CD14-positive monocyte (primary cell): Measurements from ENCODE around the gene XIRP2. TPM values are rescaled to one million over a fixed set of nuclear protein-coding genes. Genes with fewer than 3 reads are reported as not detected.

Experiments
- DNase-seq, 3 donors: peaks; one replicate each; pipeline ENCODE4 v3.0.0-alpha.2; 2011 to 2022
- H2AFZ ChIP-seq: 2 replicates; pipeline ENCODE4 v1.6.0; 2012; ENCODE audit warnings: mild to moderate bottlenecking, low read depth, low read length, inconsistent platforms; ENCODE audit not compliant: insufficient read depth, poor library complexity, severe bottlenecking
- H3K27ac ChIP-seq, 2 donors: 1 replicate in 1 of 2; 2 replicates in 1 of 2; pipeline ENCODE4 v1.5.1; 2012 to 2013; ENCODE audit warnings: low read length in 2 of 2, control low read depth in 1 of 2, inconsistent platforms in 1 of 2, low read depth in 1 of 2, mild to moderate bottlenecking in 1 of 2
- H3K27me3 ChIP-seq, 2 donors: one replicate each; pipeline versions ENCODE4 v1.6.0 to v1.6.1; 2011 to 2013; ENCODE audit warnings: low read length in 2 of 2; ENCODE audit not compliant: control insufficient read depth in 2 of 2, insufficient read depth in 2 of 2
- H3K36me3 ChIP-seq, 2 donors: replicated peaks in 1 of 2; 1 replicate in 1 of 2; 2 replicates in 1 of 2; pipeline versions ENCODE4 v1.5.1 to v1.6.1; 2012 to 2013; ENCODE audit warnings: low read length in 2 of 2, control low read depth in 1 of 2, inconsistent platforms in 1 of 2, mild to moderate bottlenecking in 1 of 2; ENCODE audit not compliant: insufficient read depth in 2 of 2, control insufficient read depth in 1 of 2
- H3K4me1 ChIP-seq, 2 donors: 1 replicate in 1 of 2; 2 replicates in 1 of 2; pipeline versions ENCODE4 v1.5.1 to v1.6.1; 2012 to 2013; ENCODE audit warnings: low read length in 2 of 2, control low read depth in 1 of 2, inconsistent platforms in 1 of 2, mild to moderate bottlenecking in 1 of 2, moderate library complexity in 1 of 2; ENCODE audit not compliant: insufficient read depth in 2 of 2, control insufficient read depth in 1 of 2
- H3K4me2 ChIP-seq: replicated peaks from 2 replicates; pipeline ENCODE3; 2012; ENCODE audit warnings: low read length, moderate library complexity, mild to moderate bottlenecking; ENCODE audit not compliant: poor library complexity, severe bottlenecking; ENCODE audit errors: extremely low read depth
- H3K4me3 ChIP-seq, 3 experiments: fragments of 200-600 bp in 1 of 3; sonication (generic) in 1 of 3; replicated peaks in 1 of 3; 1 replicate in 2 of 3; 2 replicates in 1 of 3; pipeline ENCODE4 v1.5.1; 2011 to 2013; ENCODE audit warnings: low read length in 3 of 3, mild to moderate bottlenecking in 3 of 3, control low read depth in 2 of 3, low read depth in 2 of 3, inconsistent platforms in 1 of 3, moderate library complexity in 1 of 3
- H3K79me2 ChIP-seq: 2 replicates; pipeline ENCODE4 v1.6.0; 2012; ENCODE audit warnings: mild to moderate bottlenecking, control low read depth, inconsistent platforms, low read length, moderate library complexity; ENCODE audit not compliant: insufficient read depth
- H3K9ac ChIP-seq: 2 replicates; pipeline ENCODE4 v1.6.0; 2017; ENCODE audit warnings: low read length, mild to moderate bottlenecking; ENCODE audit not compliant: insufficient read depth, poor library complexity, severe bottlenecking
- H3K9me3 ChIP-seq, 2 donors: replicated peaks in 1 of 2; 1 replicate in 1 of 2; 2 replicates in 1 of 2; pipeline versions ENCODE4 v1.5.1 to v1.6.1; 2012 to 2013; ENCODE audit warnings: low read length in 2 of 2, control low read depth in 1 of 2; ENCODE audit not compliant: control insufficient read depth in 1 of 2, insufficient read depth in 1 of 2
- H4K20me1 ChIP-seq: 2 replicates; pipeline ENCODE4 v1.6.0; 2012; ENCODE audit warnings: mild to moderate bottlenecking, low read length, control low read depth, moderate library complexity; ENCODE audit not compliant: insufficient read depth
- H3K27ac Mint-ChIP-seq, 7 donors: one replicate each; pipeline ENCODE4 v1.8.0; 2020; ENCODE audit warnings: mild to moderate bottlenecking in 7 of 7, mixed read lengths in 7 of 7, moderate library complexity in 6 of 7, inconsistent platforms in 2 of 7
- H3K27me3 Mint-ChIP-seq, 3 donors: one replicate each; pipeline ENCODE4 v1.8.0; 2021 to 2022; ENCODE audit warnings: low read depth in 3 of 3, mild to moderate bottlenecking in 3 of 3, mixed read lengths in 3 of 3, moderate library complexity in 3 of 3, inconsistent platforms in 1 of 3
- H3K36me3 Mint-ChIP-seq, 2 donors: one replicate each; pipeline ENCODE4 v1.8.0; 2020; ENCODE audit warnings: mixed read lengths in 2 of 2, inconsistent platforms in 1 of 2, mild to moderate bottlenecking in 1 of 2
- H3K4me1 Mint-ChIP-seq: one replicate; pipeline ENCODE4 v1.8.0; 2020; ENCODE audit warnings: mild to moderate bottlenecking, mixed read lengths
- H3K4me3 Mint-ChIP-seq, 2 donors: one replicate each; pipeline ENCODE4 v1.8.0; 2020; ENCODE audit warnings: mild to moderate bottlenecking in 2 of 2, mixed read lengths in 2 of 2, moderate library complexity in 1 of 2
- H3K9me3 Mint-ChIP-seq, 7 donors: one replicate each; pipeline ENCODE4 v1.8.0; 2020 to 2022; ENCODE audit warnings: mixed read lengths in 7 of 7, mild to moderate bottlenecking in 6 of 7, moderate library complexity in 6 of 7, inconsistent platforms in 2 of 7
- CTCF ChIP-seq: fragments of 200-600 bp; IDR thresholded peaks from one replicate; pipeline ENCODE4 v1.8.0; 2022; ENCODE audit warnings: antibody characterized with exemption, mild to moderate bottlenecking
- WGBS: methylation state at CpG from one replicate; pipeline ENCODE4 v1.1.5; 2013; ENCODE audit warnings: missing lambda C conversion rate; ENCODE audit not compliant: insufficient coverage; 5-methylcytosine and 5-hydroxymethylcytosine counted together
- intact Hi-C, 2 donors: fragments of 100-400 bp; cut with micrococcal nuclease; formaldehyde crosslinking; loops; one replicate each; pipeline versions ENCODE4 v1.15.0 to v1.15.1; 2023
- polyA plus RNA-seq, 3 donors: library from polyadenylated mRNA; depleted of rRNA in 1 of 3; unstranded in 2 of 3; stranded (reverse) in 1 of 3; fragments of 300-500 nt in 2 of 3; fragments of >200 nt in 1 of 3; fragmentation: Illumina TruSeq in 2 of 3; gene quantifications; 1 replicate in 2 of 3; 2 replicates in 1 of 3; pipeline ENCODE4 v1.2.3, GENCODE V29; 2012 to 2021

Gene XIRP2
- polyA plus RNA-seq, 3 donors: not detected

GRCh38 chr2:167289651-167290410 lies 401.6 kb downstream of the XIRP2 start:
- H3K9ac ChIP-seq: no peak overlapping the region
- H3K27me3 ChIP-seq: peaks cover 33 to 65% of the 10 kb centered on the region in 2 donors
- H3K9me3 ChIP-seq: peaks cover 0 to 10% of the 10 kb centered on the region in 2 donors
- no peak for TF ChIP-seq CTCF
- Mint-ChIP-seq H3K4me1 (peaks cover 18% of the 10 kb centered on the region), H3K4me3 (no peak overlapping the region), H3K36me3 (peaks cover 4 to 5% of the 10 kb centered on the region in 2 donors), H3K27me3 (peaks cover 38 to 55% (median 46%) of the 10 kb centered on the region in 3 donors), H3K27ac (no peak overlapping the region), H3K9me3 (peaks cover 0 to 11% (median 7%) of the 10 kb centered on the region in 7 donors)
- no peaks in the 10 kb centered on the region for H3K36me3 ChIP-seq
- H2AFZ ChIP-seq: no peak overlapping the region
- peaks cover 21 to 25% of the 10 kb centered on the region in 2 donors for H3K4me1 ChIP-seq
- DNase-seq: no peak
- intact Hi-C loops: no loop called here
- H4K20me1 ChIP-seq: no peaks in the 10 kb centered on the region
- H3K4me2 ChIP-seq: no peak overlapping the region
- H3K79me2 ChIP-seq: no peaks in the 10 kb centered on the region
- no peak overlapping the region for H3K27ac ChIP-seq
- no CpG with 5 or more reads among the region's 1 CpG for WGBS
- no peak overlapping the region for H3K4me3 ChIP-seq

DNA sequence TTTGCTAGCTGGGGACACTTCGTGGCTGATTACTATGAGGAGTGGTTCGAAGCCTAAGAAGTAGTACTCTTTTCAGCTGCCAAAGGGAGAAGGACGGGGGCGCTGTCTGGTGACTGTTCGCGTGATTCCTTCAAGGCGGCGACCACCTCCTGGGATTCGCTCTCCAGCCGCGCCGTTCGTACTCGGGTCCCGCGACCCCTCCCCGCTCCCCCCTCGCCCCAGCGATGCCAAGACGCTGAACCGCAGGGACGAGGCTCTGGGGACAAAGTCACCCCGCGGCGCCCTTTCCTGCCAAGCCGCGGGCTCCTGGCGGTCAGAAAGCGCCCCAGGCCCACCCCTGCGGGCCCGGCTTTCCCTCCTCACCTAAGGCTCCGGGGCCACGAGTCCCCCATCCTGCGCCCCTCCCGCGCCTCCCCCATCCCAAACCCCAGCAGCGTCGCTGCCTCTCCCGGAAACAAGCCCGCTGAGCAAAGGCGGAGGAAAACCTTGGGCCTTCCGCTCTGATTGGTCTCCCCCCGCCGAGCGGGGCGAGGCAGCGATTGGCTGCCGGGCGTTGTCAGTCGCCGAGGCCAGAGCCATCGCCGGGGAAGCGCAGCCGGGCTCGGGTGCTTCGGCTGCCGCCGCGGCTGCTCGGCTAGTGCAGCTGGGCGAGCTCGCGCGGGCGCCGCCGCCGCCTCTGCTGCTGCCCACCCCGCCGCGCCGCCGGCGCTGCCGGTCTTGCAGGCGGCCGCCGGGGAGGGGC lies 404.3 kb downstream of the XIRP2 start, which contains the start of gene B3GALT1:
Gene B3GALT1, plus strand, starts transcription at position 572 of the 742 bp plus-strand sequence.
- Histone ChIP-seq H3K4me3 (peak within 1 kb of the TSS; percentile 47 to 79 (median 57)), H3K9me3 (peaks cover 0 to 10% of the 10 kb centered on the region in 2 donors), H3K27ac (no peak within 1 kb of the TSS), H3K9ac (peak within 1 kb of the TSS; percentile 63), H3K4me1 (peaks cover 21 to 25% of the 10 kb centered on the region in 2 donors), H3K79me2 (no peaks in the 10 kb centered on the region), H3K27me3 (peaks cover 44 to 88% of the 10 kb centered on the region in 2 donors), H3K36me3 (no peaks in the 10 kb centered on the region), H4K20me1 (no peaks in the 10 kb centered on the region), H3K4me2 (peak within 1 kb of the TSS; percentile 84), H2AFZ (peak within 1 kb of the TSS; percentile 91)
- H3K9me3 Mint-ChIP-seq: peaks cover 0 to 11% (median 7%) of the 10 kb centered on the region in 7 donors
- under 1% methylated on average over 79 of the region's 79 CpGs for WGBS
- H3K36me3 Mint-ChIP-seq: peaks cover 4 to 5% of the 10 kb centered on the region in 2 donors
- peak; percentile 19 for TF ChIP-seq CTCF
- peak within 1 kb of the TSS in 1 of 7 donors; percentile 1 for H3K27ac Mint-ChIP-seq
- peak within 1 kb of the TSS; percentile 79 to 98 for H3K4me3 Mint-ChIP-seq
- peaks cover 48 to 70% (median 51%) of the 10 kb centered on the region in 3 donors for H3K27me3 Mint-ChIP-seq
- peak; percentile 40 to 51 (median 47) for DNase-seq
- intact Hi-C loops: no loop called here
- H3K4me1 Mint-ChIP-seq: peaks cover 19% of the 10 kb centered on the region
